ENCODE data around the gene POLR3GL.
"Not testable (repeated sequence)": the region's sequence is repeated elsewhere in the genome, so short reads cannot be mapped to it uniquely, and the experiment has no call there.

POLR3GL gene

DNA sequence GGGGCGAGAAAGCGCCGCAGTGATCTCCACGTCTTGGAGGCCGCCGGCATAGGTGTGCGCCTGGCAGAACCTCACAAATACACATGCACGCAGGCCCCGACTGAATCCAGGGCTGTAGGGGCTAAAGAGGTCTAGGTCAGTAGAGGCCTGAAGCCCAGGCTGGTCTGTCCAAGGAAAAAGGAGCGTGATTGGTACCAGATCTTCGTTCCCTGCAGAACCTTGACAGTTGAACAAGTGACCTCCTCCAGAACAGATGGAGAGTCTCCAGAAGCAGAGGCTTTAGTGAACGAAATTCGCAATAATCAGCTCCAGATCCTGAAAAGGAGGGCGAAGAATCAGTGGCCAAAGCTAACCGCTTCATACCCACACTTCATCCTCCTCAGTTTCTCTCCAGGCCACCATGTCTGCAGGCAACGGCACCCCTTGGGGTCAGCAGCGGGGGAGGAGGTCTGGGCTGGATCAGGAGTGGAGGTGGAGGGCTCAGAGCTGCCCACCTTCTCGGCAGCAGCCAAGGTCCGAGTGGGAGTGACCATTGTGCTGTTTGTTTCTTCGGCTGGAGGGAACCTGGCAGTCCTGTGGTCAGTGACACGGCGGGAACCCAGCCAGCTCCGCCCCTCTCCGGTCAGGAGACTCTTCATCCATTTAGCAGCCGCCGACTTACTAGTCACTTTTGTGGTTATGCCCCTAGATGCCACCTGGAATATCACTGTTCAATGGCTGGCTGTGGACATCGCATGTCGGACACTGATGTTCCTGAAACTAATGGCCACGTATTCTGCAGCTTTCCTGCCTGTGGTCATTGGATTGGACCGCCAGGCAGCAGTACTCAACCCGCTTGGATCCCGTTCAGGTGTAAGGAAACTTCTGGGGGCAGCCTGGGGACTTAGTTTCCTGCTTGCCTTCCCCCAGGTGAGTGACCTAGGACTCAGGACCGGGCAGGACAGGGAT is 45.2 kb upstream of the POLR3GL start:
- Histone ChIP-seq H3K4me3 (ENCODE audit: severe bottlenecking) (peak overlapping the region; percentile 68), H3K4me1 (ENCODE audit: insufficient read depth, poor library complexity, severe bottlenecking) (no peaks in the 10 kb centered on the region), H3K27ac (ENCODE audit: poor library complexity, severe bottlenecking) (peak overlapping the region; percentile 63), H3K27me3 (ENCODE audit: insufficient read depth, poor library complexity, severe bottlenecking) (no peaks in the 10 kb centered on the region), H3K9me3 (ENCODE audit: severe bottlenecking) (no peaks in the 10 kb centered on the region), H3K36me3 (ENCODE audit: low read depth) (peaks cover 33% of the 10 kb centered on the region)
- DNase-seq (ENCODE audit: low spot score) = no peak
- ATAC-seq (ENCODE audit: low read depth) = peak; percentile 88
- TF ChIP-seq, protein P1, sequence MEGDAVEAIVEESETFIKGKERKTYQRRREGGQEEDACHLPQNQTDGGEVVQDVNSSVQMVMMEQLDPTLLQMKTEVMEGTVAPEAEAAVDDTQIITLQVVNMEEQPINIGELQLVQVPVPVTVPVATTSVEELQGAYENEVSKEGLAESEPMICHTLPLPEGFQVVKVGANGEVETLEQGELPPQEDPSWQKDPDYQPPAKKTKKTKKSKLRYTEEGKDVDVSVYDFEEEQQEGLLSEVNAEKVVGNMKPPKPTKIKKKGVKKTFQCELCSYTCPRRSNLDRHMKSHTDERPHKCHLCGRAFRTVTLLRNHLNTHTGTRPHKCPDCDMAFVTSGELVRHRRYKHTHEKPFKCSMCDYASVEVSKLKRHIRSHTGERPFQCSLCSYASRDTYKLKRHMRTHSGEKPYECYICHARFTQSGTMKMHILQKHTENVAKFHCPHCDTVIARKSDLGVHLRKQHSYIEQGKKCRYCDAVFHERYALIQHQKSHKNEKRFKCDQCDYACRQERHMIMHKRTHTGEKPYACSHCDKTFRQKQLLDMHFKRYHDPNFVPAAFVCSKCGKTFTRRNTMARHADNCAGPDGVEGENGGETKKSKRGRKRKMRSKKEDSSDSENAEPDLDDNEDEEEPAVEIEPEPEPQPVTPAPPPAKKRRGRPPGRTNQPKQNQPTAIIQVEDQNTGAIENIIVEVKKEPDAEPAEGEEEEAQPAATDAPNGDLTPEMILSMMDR (IDR thresholded peaks at IDR 0.05; ENCODE audit: poor library complexity, severe bottlenecking) = no peak

DNA sequence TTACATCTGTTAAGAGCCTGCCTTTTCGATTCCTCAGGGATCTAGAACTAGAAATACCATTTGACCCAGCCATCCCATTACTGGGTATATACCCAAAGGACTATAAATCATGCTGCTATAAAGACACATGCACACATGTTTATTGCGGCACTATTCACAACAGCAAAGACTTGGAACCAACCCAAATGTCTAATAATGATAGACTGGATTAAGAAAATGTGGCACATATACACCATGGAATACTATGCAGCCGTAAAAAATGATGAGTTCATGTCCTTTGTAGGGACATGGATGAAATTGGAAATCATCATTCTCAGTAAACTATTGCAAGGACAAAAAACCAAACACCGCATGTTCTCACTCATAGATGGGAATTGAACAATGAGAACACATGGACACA is 44.2 kb upstream of the POLR3GL start:
- H3K4me3 ChIP-seq (ENCODE audit: severe bottlenecking) = peak overlapping the region; percentile 68
- H3K27me3 ChIP-seq (ENCODE audit: insufficient read depth, poor library complexity, severe bottlenecking); H3K9me3 ChIP-seq (ENCODE audit: severe bottlenecking); H3K4me1 ChIP-seq (ENCODE audit: insufficient read depth, poor library complexity, severe bottlenecking); H3K27ac ChIP-seq (ENCODE audit: poor library complexity, severe bottlenecking); DNase-seq (ENCODE audit: low spot score); ATAC-seq (ENCODE audit: low read depth): not testable (repeated sequence)
- peaks cover 30% of the 10 kb centered on the region for H3K36me3 ChIP-seq (ENCODE audit: low read depth)

DNA sequence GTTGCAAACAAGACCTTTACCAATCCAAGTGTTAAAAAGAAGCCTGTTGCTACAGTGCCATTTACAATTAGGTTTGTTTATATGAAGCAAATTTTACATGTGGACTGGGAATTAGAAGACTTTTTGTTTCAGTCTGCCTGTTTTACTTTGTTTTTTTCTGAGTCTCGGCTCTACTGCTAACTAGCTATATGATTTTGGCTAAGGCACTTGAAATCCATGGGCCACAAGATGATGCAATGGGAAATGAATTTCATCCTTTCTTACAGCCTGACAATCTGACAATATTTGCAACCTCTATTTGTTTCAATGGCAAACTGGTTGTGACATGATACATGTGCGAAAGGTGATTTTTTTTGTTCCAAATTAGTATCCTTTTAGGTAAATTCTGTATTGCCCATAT is 42.2 kb upstream of the POLR3GL start:
- H3K4me1 ChIP-seq (ENCODE audit: insufficient read depth, poor library complexity, severe bottlenecking) = peaks cover 6% of the 10 kb centered on the region
- DNase-seq (ENCODE audit: low spot score) (no peak), ATAC-seq (ENCODE audit: low read depth) (no peak)
- TF ChIP-seq, protein P1 (IDR thresholded peaks at IDR 0.05; ENCODE audit: poor library complexity, severe bottlenecking) = no peak
- H3K36me3 ChIP-seq (ENCODE audit: low read depth) = peaks cover 30% of the 10 kb centered on the region
- H3K4me3 ChIP-seq (ENCODE audit: severe bottlenecking) = no peak overlapping the region
- no peaks in the 10 kb centered on the region for H3K27me3 ChIP-seq (ENCODE audit: insufficient read depth, poor library complexity, severe bottlenecking)
- no peaks in the 10 kb centered on the region for H3K9me3 ChIP-seq (ENCODE audit: severe bottlenecking)
- H3K27ac ChIP-seq (ENCODE audit: poor library complexity, severe bottlenecking) = no peak overlapping the region

DNA sequence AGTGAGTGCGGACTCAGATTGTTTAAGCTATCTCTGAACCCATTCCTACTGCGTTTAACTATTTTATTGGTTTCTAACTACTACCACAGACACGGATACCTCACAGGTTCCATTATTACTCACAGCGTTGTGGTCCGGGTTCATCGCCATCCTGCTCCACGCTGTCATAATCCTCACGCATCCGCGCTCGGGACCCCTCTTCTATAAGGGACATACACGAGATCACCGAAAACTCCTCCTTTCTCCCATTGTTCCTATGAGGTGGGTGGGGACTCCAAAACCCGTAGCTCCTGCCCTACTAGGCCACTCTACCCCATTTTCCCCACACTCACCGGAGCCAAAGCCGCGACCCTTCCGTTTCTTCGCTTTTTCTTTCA is 37.8 kb upstream of the POLR3GL start:
- peak overlapping the region; percentile 57 for H3K27ac ChIP-seq (ENCODE audit: poor library complexity, severe bottlenecking)
- H3K36me3 ChIP-seq (ENCODE audit: low read depth) = peaks cover 30% of the 10 kb centered on the region
- DNase-seq (ENCODE audit: low spot score) (no peak), ATAC-seq (ENCODE audit: low read depth) (no peak)
- TF ChIP-seq, protein P1 (IDR thresholded peaks at IDR 0.05; ENCODE audit: poor library complexity, severe bottlenecking) = no peak
- no peaks in the 10 kb centered on the region for H3K27me3 ChIP-seq (ENCODE audit: insufficient read depth, poor library complexity, severe bottlenecking)
- peak overlapping the region; percentile 74 for H3K4me3 ChIP-seq (ENCODE audit: severe bottlenecking)
- H3K9me3 ChIP-seq (ENCODE audit: severe bottlenecking) = no peaks in the 10 kb centered on the region
- H3K4me1 ChIP-seq (ENCODE audit: insufficient read depth, poor library complexity, severe bottlenecking) = peaks cover 6% of the 10 kb centered on the region

DNA sequence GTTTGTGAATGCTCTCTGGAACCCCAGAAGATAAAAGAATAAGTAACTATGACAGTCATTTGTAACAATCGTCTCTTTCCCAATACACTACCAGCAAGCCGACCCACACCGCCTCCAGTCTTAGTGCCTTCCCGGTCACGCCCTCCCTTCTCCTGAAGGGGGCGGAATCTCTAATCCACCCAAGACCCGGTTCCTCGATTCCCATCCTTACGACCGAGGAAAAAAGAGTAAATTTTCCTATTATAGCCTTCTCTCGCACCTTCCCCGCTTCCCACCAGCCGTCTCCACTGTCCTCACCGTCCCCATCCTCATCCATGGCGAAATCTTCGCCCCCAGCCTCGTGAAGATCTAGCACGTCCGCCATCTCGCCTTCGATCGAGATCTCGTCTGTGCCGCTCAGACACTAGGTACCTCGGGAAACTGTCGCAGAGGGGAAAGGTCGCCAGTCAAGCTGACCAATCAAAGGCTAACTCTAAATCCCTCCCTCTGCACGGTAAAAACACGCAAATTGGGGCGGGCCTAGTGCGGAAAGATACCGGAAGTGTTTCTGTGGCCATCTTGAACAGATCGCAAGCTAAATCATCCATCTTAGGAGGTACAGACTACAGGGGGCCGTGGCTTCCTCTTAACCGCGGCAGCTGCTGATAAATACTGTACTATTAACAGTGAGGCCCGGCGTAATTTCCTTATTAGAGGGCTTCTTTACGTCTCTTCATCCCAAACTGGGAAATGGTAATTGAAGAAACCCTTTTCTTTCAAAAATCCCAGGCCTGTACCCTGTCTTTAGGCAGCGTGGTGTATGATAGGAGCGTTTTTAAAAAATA is 37.2 kb upstream of the POLR3GL start, which contains the start of gene RBM8A:
Gene RBM8A (minus strand): TSS at position 422 of the 824 bp plus-strand sequence. CDS start 58 bp downstream, at position 364.
- Histone ChIP-seq H3K27ac (ENCODE audit: poor library complexity, severe bottlenecking) (peak within 1 kb of the TSS; percentile 57), H3K36me3 (ENCODE audit: low read depth) (peaks cover 28% of the 10 kb centered on the region), H3K27me3 (ENCODE audit: insufficient read depth, poor library complexity, severe bottlenecking) (no peaks in the 10 kb centered on the region), H3K4me3 (ENCODE audit: severe bottlenecking) (peak within 1 kb of the TSS; percentile 74), H3K4me1 (ENCODE audit: insufficient read depth, poor library complexity, severe bottlenecking) (peaks cover 6% of the 10 kb centered on the region), H3K9me3 (ENCODE audit: severe bottlenecking) (no peaks in the 10 kb centered on the region)
- peak; percentile 91 for DNase-seq (ENCODE audit: low spot score)
- ATAC-seq (ENCODE audit: low read depth) = peak; percentile 99
- TF ChIP-seq, protein P1 (IDR thresholded peaks at IDR 0.05; ENCODE audit: poor library complexity, severe bottlenecking) = peak; percentile 70
